BJ (cell line): ENCODE results near the gene TNRC6B. TPM values are rescaled to one million over a fixed set of nuclear protein-coding genes. Genes with fewer than 3 reads are reported as not detected.

Experiments
- CTCF ChIA-PET: fragments of 350-600 bp; formaldehyde crosslinking; extraction: SDS; loops from one replicate; lab custom pipeline; 2021; ENCODE audit warnings: antibody characterized with exemption, inconsistent platforms; lab: Yijun Ruan, JAX
- POLR2A ChIA-PET: fragments of 300-600 bp; sonication (Branson Sonifier 250); formaldehyde crosslinking; extraction: SDS; loops from one replicate; lab custom pipeline; 2021; ENCODE audit warnings: antibody characterized with exemption; lab: Charles Lee
- DNase-seq: peaks from one replicate; pipeline ENCODE4 v3.0.0-alpha.2; 2011; ENCODE audit warnings: low read depth
- H3K27me3 ChIP-seq: 2 replicates; pipeline ENCODE4 v1.6.0; 2011; ENCODE audit warnings: low read length; ENCODE audit not compliant: control insufficient read depth, insufficient read depth
- H3K36me3 ChIP-seq: 2 replicates; pipeline ENCODE4 v1.5.1; 2011; ENCODE audit warnings: low read length; ENCODE audit not compliant: control insufficient read depth, insufficient read depth
- H3K4me3 ChIP-seq: 2 replicates; pipeline ENCODE4 v1.5.1; 2011; ENCODE audit warnings: low read depth, mild to moderate bottlenecking, control low read depth, low read length
- CTCF ChIP-seq: IDR thresholded peaks from 2 replicates; pipeline ENCODE4 v1.5.1; 2011; ENCODE audit warnings: low read depth, mild to moderate bottlenecking, control low read depth, inconsistent platforms, low read length, moderate library complexity; ENCODE audit not compliant: insufficient read depth
- polyA plus RNA-seq: library from polyadenylated mRNA; depleted of rRNA; stranded (reverse); fragments of >200 nt; gene quantifications from 2 replicates; pipeline ENCODE4 v1.2.3, GENCODE V29; 2011

Gene TNRC6B
- polyA plus RNA-seq, 1 experiment, result 8.0 TPM

GRCh38 chr22:40322818-40323447, 145.2 kb downstream of the TNRC6B start:
- ChIA-PET POLR2A (no interaction called here), CTCF (no interaction called here)
- no peak for TF ChIP-seq CTCF
- H3K4me3 ChIP-seq, result no peak overlapping the region
- peaks cover 16% of the 10 kb centered on the region for H3K36me3 ChIP-seq
- no peak for DNase-seq
- H3K27me3 ChIP-seq, result no peaks in the 10 kb centered on the region

- ChIA-PET POLR2A (no interaction called here), CTCF (interaction anchor here (0.9 kb wide), 1 partner anchor 221 kb away, joined by 3 read pairs; no protein-coding TSS in a partner anchor)
- H3K4me3 ChIP-seq, result no peak overlapping the region
- H3K27me3 ChIP-seq, result no peaks in the 10 kb centered on the region
- peaks cover 16% of the 10 kb centered on the region for H3K36me3 ChIP-seq
- DNase-seq, result no peak
- TF ChIP-seq CTCF, result no peak
These were observed 146.0 kb downstream of the TNRC6B start for GRCh38 chr22:40323681-40324171.

GRCh38 chr22:40324468-40325305, 147.0 kb downstream of the TNRC6B start:
- peaks cover 19% of the 10 kb centered on the region for H3K36me3 ChIP-seq
- CTCF ChIA-PET, result interaction anchor here (0.9 kb wide), 1 partner anchor 222 kb away, joined by 3 read pairs; no protein-coding TSS in a partner anchor
- H3K27me3 ChIP-seq, result no peaks in the 10 kb centered on the region
- TF ChIP-seq CTCF, result no peak
- POLR2A ChIA-PET, result no interaction called here
- no peak overlapping the region for H3K4me3 ChIP-seq
- DNase-seq, result no peak

GRCh38 chr22:40325315-40325714, 147.6 kb downstream of the TNRC6B start:
- Histone ChIP-seq H3K27me3 (no peaks in the 10 kb centered on the region), H3K4me3 (no peak overlapping the region), H3K36me3 (peaks cover 19% of the 10 kb centered on the region)
- DNase-seq, result no peak
- POLR2A ChIA-PET, result no interaction called here
- no peak for TF ChIP-seq CTCF
- CTCF ChIA-PET, result interaction anchor here (1.5 kb wide), 1 partner anchor 11 kb away, joined by 3 read pairs; no protein-coding TSS in a partner anchor
